RWPE1 (cell line): ENCODE results near the gene GMFB.

Source experiments
- CTCF ChIA-PET: fragments of 350-600 bp; sonication (Branson Sonifier 250); formaldehyde crosslinking; extraction: SDS; loops from one replicate; lab custom pipeline; 2021; lab: Yijun Ruan, JAX
- POLR2A ChIA-PET: fragments of 400-600 bp; formaldehyde crosslinking; extraction: SDS; loops from one replicate; lab custom pipeline; 2020; ENCODE audit warnings: antibody characterized with exemption; ENCODE audit not compliant: low non-redundant PET; lab: Yijun Ruan, JAX
- DNase-seq: peaks from one replicate; pipeline ENCODE4 v3.0.0; 2012; ENCODE audit warnings: low spot score
- H3K27ac ChIP-seq: fragments of 450-650 bp; 2 replicates; pipeline ENCODE4 v1.5.1; 2017
- TF ChIP-seq, protein P1 (sequence below): fragments of 450-650 bp; conservative IDR thresholded peaks from 2 replicates; pipeline ENCODE4 v1.5.1; 2017; ENCODE audit warnings: low read depth, mild to moderate bottlenecking

Gene GMFB

DNA sequence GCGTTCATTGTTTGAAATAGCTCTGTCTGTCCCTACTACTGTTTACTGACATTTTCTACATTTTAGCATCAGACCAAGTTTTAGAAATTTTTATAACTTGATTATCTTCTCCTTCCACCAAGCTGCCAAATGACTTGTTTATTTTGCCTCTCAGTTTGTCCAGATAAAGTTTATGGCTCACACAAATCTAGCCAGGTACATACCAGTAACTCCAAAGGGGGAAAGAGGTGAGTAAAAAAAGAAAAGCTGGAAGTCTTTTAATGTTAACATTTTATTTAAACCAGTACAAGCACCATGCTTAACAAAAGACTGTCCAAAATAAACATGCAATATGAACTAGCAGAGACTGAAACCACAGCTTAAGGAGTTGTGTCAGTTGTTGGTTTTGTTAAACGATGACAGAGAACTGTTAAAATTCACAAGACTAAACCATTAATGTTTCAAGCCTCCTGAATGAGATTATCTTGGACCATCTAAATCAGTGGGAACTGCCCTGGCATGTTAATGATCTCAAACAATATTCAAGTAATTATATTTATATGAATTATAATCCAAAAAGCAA lies 14.5 kb downstream of the GMFB start:
- no peak overlapping the region for H3K27ac ChIP-seq
- ChIA-PET CTCF (interaction anchor here (0.6 to 1.8 kb wide), 2 partner anchors 12 to 79 kb away, joined by 3 to 5 read pairs; no protein-coding TSS in a partner anchor), POLR2A (no interaction called here)
- TF ChIP-seq, protein P1, sequence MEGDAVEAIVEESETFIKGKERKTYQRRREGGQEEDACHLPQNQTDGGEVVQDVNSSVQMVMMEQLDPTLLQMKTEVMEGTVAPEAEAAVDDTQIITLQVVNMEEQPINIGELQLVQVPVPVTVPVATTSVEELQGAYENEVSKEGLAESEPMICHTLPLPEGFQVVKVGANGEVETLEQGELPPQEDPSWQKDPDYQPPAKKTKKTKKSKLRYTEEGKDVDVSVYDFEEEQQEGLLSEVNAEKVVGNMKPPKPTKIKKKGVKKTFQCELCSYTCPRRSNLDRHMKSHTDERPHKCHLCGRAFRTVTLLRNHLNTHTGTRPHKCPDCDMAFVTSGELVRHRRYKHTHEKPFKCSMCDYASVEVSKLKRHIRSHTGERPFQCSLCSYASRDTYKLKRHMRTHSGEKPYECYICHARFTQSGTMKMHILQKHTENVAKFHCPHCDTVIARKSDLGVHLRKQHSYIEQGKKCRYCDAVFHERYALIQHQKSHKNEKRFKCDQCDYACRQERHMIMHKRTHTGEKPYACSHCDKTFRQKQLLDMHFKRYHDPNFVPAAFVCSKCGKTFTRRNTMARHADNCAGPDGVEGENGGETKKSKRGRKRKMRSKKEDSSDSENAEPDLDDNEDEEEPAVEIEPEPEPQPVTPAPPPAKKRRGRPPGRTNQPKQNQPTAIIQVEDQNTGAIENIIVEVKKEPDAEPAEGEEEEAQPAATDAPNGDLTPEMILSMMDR, result no peak
- DNase-seq, result no peak

DNA sequence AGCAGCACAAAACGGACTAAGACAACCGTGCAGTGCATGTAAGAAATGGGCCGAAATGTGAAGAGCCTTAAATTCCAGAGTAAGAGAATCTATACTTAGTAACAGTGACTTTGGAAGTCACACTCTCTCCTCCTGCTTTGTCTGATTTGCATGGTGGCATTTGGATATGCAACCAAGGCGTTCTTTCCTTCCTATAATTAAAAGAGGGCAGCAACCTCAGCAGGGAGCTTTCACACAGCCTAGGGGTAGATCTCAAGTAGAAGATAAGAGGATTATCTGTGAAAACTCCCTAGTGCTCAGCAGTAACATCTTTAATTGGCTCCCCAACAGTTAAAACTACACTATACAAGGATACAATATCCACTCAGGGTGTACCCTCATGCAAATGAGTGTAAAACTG lies 16.5 kb downstream of the GMFB start:
- DNase-seq, result no peak
- POLR2A ChIA-PET, result no interaction called here
- no peak overlapping the region for H3K27ac ChIP-seq
- CTCF ChIA-PET, result no interaction called here
- TF ChIP-seq, protein P1, result no peak

DNA sequence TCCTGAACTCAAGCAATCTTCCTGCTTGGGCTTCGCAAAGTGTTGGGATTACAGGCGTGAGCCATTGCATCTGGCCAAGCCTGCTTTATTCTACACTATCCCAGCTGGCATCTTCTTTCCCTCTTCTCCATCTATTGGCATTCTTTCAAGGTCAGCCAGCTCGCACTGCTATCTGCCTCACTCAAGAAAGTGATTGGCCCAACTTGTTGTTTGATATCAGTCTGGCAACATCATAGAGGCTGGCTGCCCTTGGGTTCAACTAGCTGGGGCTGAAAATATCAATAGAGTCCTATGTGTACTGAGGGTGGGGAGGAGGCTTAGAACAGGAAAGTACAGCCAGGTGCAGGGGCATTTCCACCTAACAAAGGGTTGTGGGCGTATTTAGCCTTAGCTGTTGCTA lies 17.1 kb downstream of the GMFB start:
- no peak for DNase-seq
- TF ChIP-seq, protein P1, result no peak
- ChIA-PET CTCF (no interaction called here), POLR2A (no interaction called here)
- no peak overlapping the region for H3K27ac ChIP-seq

DNA sequence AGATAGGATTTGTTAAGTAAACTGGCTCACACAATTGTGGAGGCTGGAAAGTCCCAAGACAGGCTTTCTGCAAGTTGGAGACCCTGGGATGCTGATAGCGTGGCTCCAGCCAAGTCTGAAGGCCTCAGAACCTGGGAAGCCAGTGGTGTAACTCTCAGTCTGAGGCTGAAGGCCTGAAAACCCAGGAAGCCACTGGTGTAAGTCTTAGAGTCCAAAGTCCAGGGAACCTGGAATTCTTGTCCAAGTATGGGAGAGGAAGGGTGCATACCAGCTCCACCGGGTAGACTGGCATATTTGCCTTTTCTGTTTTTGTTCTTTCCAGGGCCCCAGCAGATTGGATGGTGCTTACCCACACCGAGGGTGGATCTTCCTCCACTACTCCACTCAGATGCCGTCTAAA lies 18.1 kb downstream of the GMFB start:
- H3K27ac ChIP-seq, result no peak overlapping the region
- TF ChIP-seq, protein P1, result no peak
- no peak for DNase-seq
- ChIA-PET POLR2A (no interaction called here), CTCF (no interaction called here)

DNA sequence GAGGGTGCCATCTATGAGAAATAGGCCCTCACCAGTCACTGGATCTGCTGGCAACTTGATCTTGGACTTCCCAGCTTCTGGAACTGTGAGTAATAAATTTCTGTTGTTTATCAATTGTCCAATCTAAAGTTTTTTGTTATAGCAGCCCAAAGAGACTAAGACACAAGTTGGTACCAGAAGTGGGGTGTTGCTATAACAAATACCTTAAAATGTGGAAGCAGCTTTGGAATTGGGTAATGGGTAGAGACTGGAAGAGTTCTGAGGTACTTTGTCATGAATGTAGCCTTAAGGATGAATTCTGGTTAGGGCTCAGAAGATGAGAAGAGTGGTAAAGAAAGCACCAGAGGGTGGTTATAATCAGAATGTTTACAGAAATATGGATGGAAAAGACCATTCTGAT lies 21.5 kb downstream of the GMFB start:
- POLR2A ChIA-PET, result no interaction called here
- DNase-seq, result no peak
- TF ChIP-seq, protein P1, result no peak
- CTCF ChIA-PET, result no interaction called here
- no peak overlapping the region for H3K27ac ChIP-seq

DNA sequence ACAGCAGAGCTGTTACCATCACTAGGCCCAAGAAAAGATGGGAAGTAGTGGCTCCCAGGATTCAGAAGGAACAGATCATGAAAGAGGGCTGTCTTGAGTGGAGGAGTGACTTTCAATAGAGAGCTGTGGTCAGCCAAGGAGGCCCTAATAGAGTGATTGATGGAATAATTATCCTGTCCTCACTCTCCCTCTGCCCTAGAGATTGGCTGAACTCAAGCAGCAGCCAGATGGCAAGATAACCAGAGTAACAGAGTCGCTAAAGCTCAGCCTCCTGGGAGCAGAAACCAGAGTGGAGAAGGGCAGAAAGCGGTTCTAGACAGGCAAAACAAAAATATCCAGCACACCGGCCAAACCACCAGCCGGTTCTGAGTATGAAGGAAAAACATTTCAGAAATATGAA lies 23.1 kb downstream of the GMFB start:
- ChIA-PET CTCF (interaction anchor here (0.7 kb wide), 1 partner anchor 1934 kb away, joined by 4 read pairs; no protein-coding TSS in a partner anchor), POLR2A (no interaction called here)
- no peak for DNase-seq
- TF ChIP-seq, protein P1, result no peak
- H3K27ac ChIP-seq, result no peak overlapping the region
